ENCODE measurements around the gene HLA-DMB.

HLA-DMB gene

GRCh38 chr6:32962213-32962826 is 21.5 kb upstream of the HLA-DMB start:
- Histone ChIP-seq H3K23ac (ENCODE audit: low read length in 2 of 2) (no peak overlapping the region), H2BK15ac (ENCODE audit: low read depth, poor library complexity, severe bottlenecking) (no peak overlapping the region), H2AK5ac (ENCODE audit: low read length, severe bottlenecking) (no peak overlapping the region), H2BK120ac (ENCODE audit: low read depth, low read length) (no peak overlapping the region), H3K14ac (ENCODE audit: low read length in 2 of 2) (no peak overlapping the region), H4K91ac (ENCODE audit: low read length) (no peak overlapping the region), H3K4me1 (ENCODE audit: control insufficient read depth, insufficient read depth, low read depth, low read length) (peaks cover 4% of the 10 kb centered on the region), H3K79me1 (replicated peaks; ENCODE audit: low read length, poor library complexity, severe bottlenecking) (peaks cover 7% of the 10 kb centered on the region), H3K4ac (ENCODE audit: low read depth in 1 of 2, low read length in 2 of 2) (no peak overlapping the region), H2BK12ac (ENCODE audit: low read length in 2 of 2) (no peak overlapping the region), H4K8ac (ENCODE audit: low read length) (no peak overlapping the region), H2AFZ (ENCODE audit: low read depth, low read length) (no peak overlapping the region), H3K4me2 (ENCODE audit: low read length, poor library complexity, severe bottlenecking) (no peak overlapping the region), H3K9me3 (ENCODE audit: control insufficient read depth, low read length) (no peaks in the 10 kb centered on the region), H3K4me3 (ENCODE audit: insufficient read depth in 1 of 2, low read depth in 1 of 2, low read length in 2 of 2) (no peak overlapping the region), H3K18ac (ENCODE audit: low read depth in 1 of 2, low read length in 2 of 2) (no peak overlapping the region), H3K27ac (ENCODE audit: low read length, poor library complexity, severe bottlenecking) (no peak overlapping the region), H3K36me3 (ENCODE audit: control insufficient read depth in 1 of 2, insufficient read depth in 2 of 2, low read depth in 1 of 2, low read length in 2 of 2) (no peaks in the 10 kb centered on the region), H3K9ac (ENCODE audit: low read length) (no peak overlapping the region), H2BK5ac (ENCODE audit: low read depth, low read length, poor library complexity, severe bottlenecking) (no peak overlapping the region), H3K27me3 (ENCODE audit: control insufficient read depth in 1 of 2, insufficient read depth in 1 of 2, low read length in 2 of 2) (no peaks in the 10 kb centered on the region)
- DNase-seq, result peak; percentile 22
- 100% methylated on average over 1 of the region's 1 CpG for WGBS

GRCh38 chr6:32960563-32960962 is 19.7 kb upstream of the HLA-DMB start:
- Histone ChIP-seq H4K91ac (ENCODE audit: low read length) (no peak overlapping the region), H3K23ac (ENCODE audit: low read length in 2 of 2) (no peak overlapping the region), H3K4ac (ENCODE audit: low read depth in 1 of 2, low read length in 2 of 2) (no peak overlapping the region), H3K9me3 (ENCODE audit: control insufficient read depth, low read length) (no peaks in the 10 kb centered on the region), H3K18ac (ENCODE audit: low read depth in 1 of 2, low read length in 2 of 2) (no peak overlapping the region), H3K4me2 (ENCODE audit: low read length, poor library complexity, severe bottlenecking) (no peak overlapping the region), H2BK15ac (ENCODE audit: low read depth, poor library complexity, severe bottlenecking) (no peak overlapping the region), H3K4me3 (ENCODE audit: insufficient read depth in 1 of 2, low read depth in 1 of 2, low read length in 2 of 2) (no peak overlapping the region), H3K27ac (ENCODE audit: low read length, poor library complexity, severe bottlenecking) (no peak overlapping the region), H2BK12ac (ENCODE audit: low read length in 2 of 2) (no peak overlapping the region), H3K14ac (ENCODE audit: low read length in 2 of 2) (no peak overlapping the region), H3K9ac (ENCODE audit: low read length) (no peak overlapping the region), H2BK5ac (ENCODE audit: low read depth, low read length, poor library complexity, severe bottlenecking) (no peak overlapping the region), H3K27me3 (ENCODE audit: control insufficient read depth in 1 of 2, insufficient read depth in 1 of 2, low read length in 2 of 2) (no peaks in the 10 kb centered on the region), H3K36me3 (ENCODE audit: control insufficient read depth in 1 of 2, insufficient read depth in 2 of 2, low read depth in 1 of 2, low read length in 2 of 2) (no peaks in the 10 kb centered on the region), H3K79me1 (replicated peaks; ENCODE audit: low read length, poor library complexity, severe bottlenecking) (peaks cover 7% of the 10 kb centered on the region), H2AK5ac (ENCODE audit: low read length, severe bottlenecking) (no peak overlapping the region), H2AFZ (ENCODE audit: low read depth, low read length) (no peak overlapping the region), H3K4me1 (ENCODE audit: control insufficient read depth, insufficient read depth, low read depth, low read length) (no peaks in the 10 kb centered on the region), H4K8ac (ENCODE audit: low read length) (no peak overlapping the region), H2BK120ac (ENCODE audit: low read depth, low read length) (no peak overlapping the region)
- 98% methylated on average over 5 of the region's 5 CpGs for WGBS
- DNase-seq, result no peak

- no peak overlapping the region for H3K9ac ChIP-seq (ENCODE audit: low read length)
- H3K23ac ChIP-seq (ENCODE audit: low read length in 2 of 2), result no peak overlapping the region
- no peak overlapping the region for H3K27ac ChIP-seq (ENCODE audit: low read length, poor library complexity, severe bottlenecking)
- H3K9me3 ChIP-seq (ENCODE audit: control insufficient read depth, low read length), result no peaks in the 10 kb centered on the region
- H2AFZ ChIP-seq (ENCODE audit: low read depth, low read length), result no peak overlapping the region
- peaks cover 9% of the 10 kb centered on the region for H3K79me1 ChIP-seq (replicated peaks; ENCODE audit: low read length, poor library complexity, severe bottlenecking)
- H3K4me1 ChIP-seq (ENCODE audit: control insufficient read depth, insufficient read depth, low read depth, low read length), result peaks cover 3% of the 10 kb centered on the region
- no peak overlapping the region for H2BK15ac ChIP-seq (ENCODE audit: low read depth, poor library complexity, severe bottlenecking)
- H4K91ac ChIP-seq (ENCODE audit: low read length), result no peak overlapping the region
- no peaks in the 10 kb centered on the region for H3K27me3 ChIP-seq (ENCODE audit: control insufficient read depth in 1 of 2, insufficient read depth in 1 of 2, low read length in 2 of 2)
- no peaks in the 10 kb centered on the region for H3K36me3 ChIP-seq (ENCODE audit: control insufficient read depth in 1 of 2, insufficient read depth in 2 of 2, low read depth in 1 of 2, low read length in 2 of 2)
- no peak overlapping the region for H2BK12ac ChIP-seq (ENCODE audit: low read length in 2 of 2)
- H3K4ac ChIP-seq (ENCODE audit: low read depth in 1 of 2, low read length in 2 of 2), result no peak overlapping the region
- H3K14ac ChIP-seq (ENCODE audit: low read length in 2 of 2), result no peak overlapping the region
- 97% methylated on average over 2 of the region's 2 CpGs for WGBS
- no peak overlapping the region for H3K18ac ChIP-seq (ENCODE audit: low read depth in 1 of 2, low read length in 2 of 2)
- no peak overlapping the region for H2AK5ac ChIP-seq (ENCODE audit: low read length, severe bottlenecking)
- no peak overlapping the region for H3K4me3 ChIP-seq (ENCODE audit: insufficient read depth in 1 of 2, low read depth in 1 of 2, low read length in 2 of 2)
- H2BK5ac ChIP-seq (ENCODE audit: low read depth, low read length, poor library complexity, severe bottlenecking), result no peak overlapping the region
- no peak overlapping the region for H4K8ac ChIP-seq (ENCODE audit: low read length)
- no peak for DNase-seq
- H3K4me2 ChIP-seq (ENCODE audit: low read length, poor library complexity, severe bottlenecking), result no peak overlapping the region
- H2BK120ac ChIP-seq (ENCODE audit: low read depth, low read length), result no peak overlapping the region
Measured at GRCh38 chr6:32956176-32956575, 15.3 kb upstream of the HLA-DMB start.

GRCh38 chr6:32954986-32955802 is 14.4 kb upstream of the HLA-DMB start:
- Histone ChIP-seq H3K4ac (ENCODE audit: low read depth in 1 of 2, low read length in 2 of 2) (no peak overlapping the region), H2BK120ac (ENCODE audit: low read depth, low read length) (no peak overlapping the region), H3K79me1 (replicated peaks; ENCODE audit: low read length, poor library complexity, severe bottlenecking) (peaks cover 9% of the 10 kb centered on the region), H2AK5ac (ENCODE audit: low read length, severe bottlenecking) (no peak overlapping the region), H3K36me3 (ENCODE audit: control insufficient read depth in 1 of 2, insufficient read depth in 2 of 2, low read depth in 1 of 2, low read length in 2 of 2) (no peaks in the 10 kb centered on the region), H4K8ac (ENCODE audit: low read length) (no peak overlapping the region), H2BK12ac (ENCODE audit: low read length in 2 of 2) (no peak overlapping the region), H3K9ac (ENCODE audit: low read length) (no peak overlapping the region), H3K14ac (ENCODE audit: low read length in 2 of 2) (no peak overlapping the region), H3K4me1 (ENCODE audit: control insufficient read depth, insufficient read depth, low read depth, low read length) (peaks cover 3% of the 10 kb centered on the region), H2AFZ (ENCODE audit: low read depth, low read length) (no peak overlapping the region), H4K91ac (ENCODE audit: low read length) (no peak overlapping the region), H3K4me2 (ENCODE audit: low read length, poor library complexity, severe bottlenecking) (no peak overlapping the region), H2BK5ac (ENCODE audit: low read depth, low read length, poor library complexity, severe bottlenecking) (no peak overlapping the region), H2BK15ac (ENCODE audit: low read depth, poor library complexity, severe bottlenecking) (no peak overlapping the region), H3K27ac (ENCODE audit: low read length, poor library complexity, severe bottlenecking) (no peak overlapping the region), H3K27me3 (ENCODE audit: control insufficient read depth in 1 of 2, insufficient read depth in 1 of 2, low read length in 2 of 2) (no peaks in the 10 kb centered on the region), H3K23ac (ENCODE audit: low read length in 2 of 2) (no peak overlapping the region), H3K18ac (ENCODE audit: low read depth in 1 of 2, low read length in 2 of 2) (no peak overlapping the region), H3K4me3 (ENCODE audit: insufficient read depth in 1 of 2, low read depth in 1 of 2, low read length in 2 of 2) (no peak overlapping the region), H3K9me3 (ENCODE audit: control insufficient read depth, low read length) (no peaks in the 10 kb centered on the region)
- peak; percentile 15 for DNase-seq
- WGBS, result 17% methylated on average over 3 of the region's 3 CpGs

Data from mesenchymal stem cell (in vitro differentiated cells and primary cell).